ENCODE measurements around the gene NDUFB7.
"Not testable (repeated sequence)": the region's sequence is repeated elsewhere in the genome, so short reads cannot be mapped to it uniquely, and the experiment has no call there.

- TF ChIP-seq CTCF (IDR thresholded peaks at IDR 0.05; ENCODE audit: low read depth, low read length, poor library complexity, severe bottlenecking); EZH2phosphoT487 (IDR thresholded peaks at IDR 0.05; ENCODE audit: borderline replicate concordance, low read length): not testable (repeated sequence)
These were observed 19.9 kb downstream of the NDUFB7 start for GRCh38 chr19:14552006-14552360.

All from DOHH2 (cell line).